HUDEP-2 (cell line): ENCODE measurements around the gene CHCHD6.

ENCODE experiments used
- DNase-seq, 76 experiments: peaks; one replicate each; lab custom pipeline; 2025; ENCODE audit not compliant: unreplicated experiment in 76 of 76; lab: John Stamatoyannopoulos, UW

The CHCHD6 gene

GRCh38 chr3:126954141-126954842 lies 250.3 kb downstream of the CHCHD6 start:
- no peak for DNase-seq

GRCh38 chr3:126955004-126955790 lies 251.2 kb downstream of the CHCHD6 start:
- DNase-seq: no peak

GRCh38 chr3:126956361-126956760 lies 252.3 kb downstream of the CHCHD6 start:
- no peak for DNase-seq

GRCh38 chr3:126956866-126957650 lies 253.0 kb downstream of the CHCHD6 start:
- no peak for DNase-seq

GRCh38 chr3:126957776-126958637 lies 254.0 kb downstream of the CHCHD6 start:
- no peak for DNase-seq

GRCh38 chr3:126958638-126959085 lies 254.6 kb downstream of the CHCHD6 start:
- DNase-seq: no peak

GRCh38 chr3:126959136-126959920 lies 255.3 kb downstream of the CHCHD6 start:
- DNase-seq: no peak

GRCh38 chr3:126959921-126960603 lies 256.0 kb downstream of the CHCHD6 start:
- DNase-seq: no peak

- DNase-seq: no peak
Measured at GRCh38 chr3:126960604-126960995, 256.6 kb downstream of the CHCHD6 start.

- peak in 50 of 76 experiments; percentile 6 to 68 (median 34) for DNase-seq
Measured at GRCh38 chr3:126961191-126961790, 257.3 kb downstream of the CHCHD6 start.

GRCh38 chr3:126961791-126962461 lies 257.9 kb downstream of the CHCHD6 start:
- DNase-seq: no peak

GRCh38 chr3:126962756-126963155 lies 258.7 kb downstream of the CHCHD6 start:
- no peak for DNase-seq

- DNase-seq: no peak
Measured at GRCh38 chr3:126963261-126964190, 259.5 kb downstream of the CHCHD6 start.

GRCh38 chr3:126964261-126964660 lies 260.2 kb downstream of the CHCHD6 start:
- no peak for DNase-seq

GRCh38 chr3:126964950-126965349 lies 260.9 kb downstream of the CHCHD6 start:
- DNase-seq: no peak

GRCh38 chr3:126965526-126966080 lies 261.6 kb downstream of the CHCHD6 start:
- DNase-seq: no peak

GRCh38 chr3:126967386-126967785 lies 263.3 kb downstream of the CHCHD6 start:
- no peak for DNase-seq
